OCI-LY1 (cell line): ENCODE data around the gene EPB41L2.

Experiments used
- H2AFZ ChIP-seq: fragments of 200-600 bp; sonication (generic), shearing (Covaris generic); 2 replicates; pipeline ENCODE4 v1.6.0; 2014; ENCODE audit warnings: antibody characterized with exemption, mild to moderate bottlenecking, low read length
- H3F3A ChIP-seq: fragments of 200-600 bp; sonication (generic), shearing (Covaris generic); 2 replicates; pipeline ENCODE4 v1.6.0; 2014; ENCODE audit warnings: mild to moderate bottlenecking, antibody characterized with exemption, low read length, moderate library complexity; ENCODE audit not compliant: insufficient read depth
- H3K27ac ChIP-seq: fragments of 200-600 bp; sonication (generic); 2 replicates; pipeline ENCODE4 v1.5.1; 2014; ENCODE audit warnings: low read length, mixed run types, mild to moderate bottlenecking, low read depth; ENCODE audit not compliant: poor library complexity, severe bottlenecking
- H3K27me3 ChIP-seq: fragments of 200-600 bp; sonication (generic); 2 replicates; pipeline ENCODE4 v1.6.0; 2014; ENCODE audit warnings: antibody characterized with exemption, mild to moderate bottlenecking, low read length, moderate library complexity; ENCODE audit not compliant: insufficient read depth
- H3K36me3 ChIP-seq: fragments of 200-600 bp; sonication (generic); 2 replicates; pipeline ENCODE4 v1.6.1; 2014; ENCODE audit warnings: mild to moderate bottlenecking, antibody characterized with exemption, low read length, moderate library complexity, mixed read lengths; ENCODE audit not compliant: insufficient read depth
- H3K4me1 ChIP-seq: fragments of 200-600 bp; sonication (generic); 2 replicates; pipeline ENCODE4 v1.5.1; 2014; ENCODE audit warnings: mild to moderate bottlenecking, low read length, moderate library complexity; ENCODE audit not compliant: insufficient read depth, severe bottlenecking
- H3K4me2 ChIP-seq: fragments of 200-600 bp; sonication (generic), shearing (Covaris generic); 2 replicates; pipeline ENCODE4 v1.6.1; 2014; ENCODE audit warnings: low read length
- H3K4me3 ChIP-seq: fragments of 200-600 bp; sonication (generic); 2 replicates; pipeline ENCODE4 v1.5.1; 2014; ENCODE audit warnings: low read length, low read depth, mild to moderate bottlenecking, mixed read lengths; ENCODE audit not compliant: poor library complexity, severe bottlenecking
- H3K79me2 ChIP-seq: fragments of 200-600 bp; shearing (Covaris generic); 2 replicates; pipeline ENCODE4 v1.6.1; 2016; ENCODE audit warnings: mixed run types, low read length, mixed read lengths; ENCODE audit not compliant: insufficient read depth
- H3K9ac ChIP-seq: fragments of 200-600 bp; sonication (generic), shearing (Covaris generic); 2 replicates; pipeline ENCODE4 v1.6.1; 2014; ENCODE audit warnings: mild to moderate bottlenecking, low read length, mixed read lengths
- H3K9me2 ChIP-seq: fragments of 200-600 bp; sonication (generic), shearing (Covaris generic); 2 replicates; pipeline ENCODE4 v1.6.1; 2014; ENCODE audit warnings: low read depth, mild to moderate bottlenecking, low read length, mixed read lengths
- H3K9me3 ChIP-seq: fragments of 200-600 bp; shearing (Covaris generic); 2 replicates; pipeline ENCODE4 v1.6.1; 2014; ENCODE audit warnings: low read length, mixed read lengths
- H4K20me1 ChIP-seq: fragments of 200-600 bp; sonication (generic), shearing (Covaris generic); 2 replicates; pipeline ENCODE4 v1.6.0; 2016; ENCODE audit warnings: mild to moderate bottlenecking, low read length; ENCODE audit not compliant: insufficient read depth
- CTCF ChIP-seq: fragments of 200-600 bp; sonication (generic), shearing (Covaris generic); IDR thresholded peaks from 2 replicates; pipeline ENCODE4 v1.5.1; 2017; ENCODE audit warnings: mild to moderate bottlenecking, antibody characterized with exemption, low read length, moderate library complexity, mixed read lengths
- EZH2 ChIP-seq: fragments of 200-600 bp; sonication (generic), shearing (Covaris generic); IDR thresholded peaks from 2 replicates; pipeline ENCODE4 v1.8.0; 2017; ENCODE audit warnings: borderline replicate concordance, mixed run types, mild to moderate bottlenecking, antibody characterized with exemption, low read length, moderate library complexity, mixed read lengths

Gene EPB41L2

DNA sequence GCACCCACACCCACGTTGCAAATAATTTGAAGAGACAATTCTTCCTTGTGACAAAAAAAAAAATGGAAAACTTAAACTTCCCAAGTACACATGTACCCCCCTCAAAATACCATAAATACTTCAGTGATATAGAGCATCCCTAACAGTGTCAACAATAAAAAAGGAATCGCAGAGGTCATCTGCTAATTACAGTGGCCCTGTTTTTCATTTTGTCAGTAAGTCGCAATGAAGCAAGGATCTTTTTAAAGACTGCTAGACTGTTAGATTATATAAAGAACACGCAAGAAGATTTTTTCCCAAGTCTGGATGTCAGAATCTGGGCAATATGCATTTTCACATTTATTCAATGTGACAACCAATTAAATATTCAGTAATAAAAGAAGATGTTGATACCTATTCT lies 93.9 kb downstream of the EPB41L2 start:
- Histone ChIP-seq H3K9me2 (no peaks in the 10 kb centered on the region), H3F3A (no peaks in the 10 kb centered on the region), H3K4me2 (no peak overlapping the region), H3K27me3 (no peaks in the 10 kb centered on the region), H3K79me2 (no peaks in the 10 kb centered on the region), H3K9ac (no peak overlapping the region), H3K4me1 (no peaks in the 10 kb centered on the region), H3K36me3 (no peaks in the 10 kb centered on the region), H4K20me1 (no peaks in the 10 kb centered on the region), H2AFZ (no peak overlapping the region), H3K4me3 (no peak overlapping the region), H3K9me3 (no peaks in the 10 kb centered on the region), H3K27ac (no peak overlapping the region)
- TF ChIP-seq CTCF (no peak), EZH2 (no peak)

DNA sequence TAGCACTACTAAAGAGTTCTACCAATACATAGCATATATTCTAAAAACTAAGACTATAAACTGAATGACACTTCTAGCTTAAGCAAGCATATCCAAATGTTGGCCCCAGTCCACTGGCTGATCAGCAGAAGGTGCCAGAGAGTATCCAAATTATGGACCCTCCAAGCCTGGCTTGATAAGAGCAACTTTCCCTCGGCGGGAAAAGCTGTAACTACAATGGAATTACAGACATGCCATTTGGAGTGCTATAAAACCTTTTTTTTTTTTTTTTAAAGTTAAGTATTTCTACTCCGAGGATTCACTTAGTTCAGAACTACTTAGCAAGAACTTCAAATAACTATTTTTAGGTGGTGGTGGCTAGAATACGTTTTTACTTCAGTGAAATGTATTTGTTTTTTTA lies 94.6 kb downstream of the EPB41L2 start:
- no peaks in the 10 kb centered on the region for H3K79me2 ChIP-seq

GRCh38 chr6:130967502-130968445 lies 95.3 kb downstream of the EPB41L2 start:
- TF ChIP-seq CTCF = no peak
- no peak for TF ChIP-seq EZH2
- Histone ChIP-seq H3K4me1 (no peaks in the 10 kb centered on the region), H3K9ac (no peak overlapping the region), H4K20me1 (no peaks in the 10 kb centered on the region), H3K27me3 (no peaks in the 10 kb centered on the region), H3K9me2 (no peaks in the 10 kb centered on the region), H3K79me2 (no peaks in the 10 kb centered on the region), H2AFZ (no peak overlapping the region), H3K9me3 (no peaks in the 10 kb centered on the region), H3K36me3 (no peaks in the 10 kb centered on the region), H3K4me2 (no peak overlapping the region), H3K27ac (no peak overlapping the region), H3F3A (no peaks in the 10 kb centered on the region), H3K4me3 (no peak overlapping the region)

More for the DNA sequence above, 94.6 kb downstream of the EPB41L2 start:
- H3K4me1 ChIP-seq = no peaks in the 10 kb centered on the region
- no peaks in the 10 kb centered on the region for H3K27me3 ChIP-seq
- H3K4me2 ChIP-seq = no peak overlapping the region
- H3K9me3 ChIP-seq = no peaks in the 10 kb centered on the region
- no peaks in the 10 kb centered on the region for H3K36me3 ChIP-seq
- no peaks in the 10 kb centered on the region for H3K9me2 ChIP-seq
- H3K27ac ChIP-seq = no peak overlapping the region
- H4K20me1 ChIP-seq = no peaks in the 10 kb centered on the region
- no peak overlapping the region for H2AFZ ChIP-seq
- TF ChIP-seq EZH2 = no peak
- no peak for TF ChIP-seq CTCF
- H3K9ac ChIP-seq = no peak overlapping the region
- H3F3A ChIP-seq = no peaks in the 10 kb centered on the region
- no peak overlapping the region for H3K4me3 ChIP-seq
